Liver (tissue), 9 donors: ENCODE results near the gene CDK19. TPM values are rescaled to one million over a fixed set of nuclear protein-coding genes. Genes with fewer than 3 reads are reported as not detected.

Experiments
- DNase-seq: peaks from one replicate; pipeline ENCODE4 v3.0.0-alpha.2; 2017; ENCODE audit warnings: low spot score
- H3K27ac ChIP-seq, 2 donors: one replicate each; pipeline ENCODE4 v1.7.0; 2013; ENCODE audit warnings: inconsistent platforms in 2 of 2, low read length in 2 of 2, control low read depth in 1 of 2, low read depth in 1 of 2, mild to moderate bottlenecking in 1 of 2
- H3K27me3 ChIP-seq, 4 donors: one replicate each; pipeline versions ENCODE4 v1.6.1 to v1.7.0; 2013; ENCODE audit warnings: low read length in 3 of 4, inconsistent platforms in 1 of 4, mild to moderate bottlenecking in 1 of 4, moderate library complexity in 1 of 4; ENCODE audit not compliant: control insufficient read depth in 4 of 4, insufficient read depth in 4 of 4
- H3K36me3 ChIP-seq, 4 donors: one replicate each; pipeline versions ENCODE4 v1.6.1 to v1.7.0; 2013; ENCODE audit warnings: low read length in 3 of 4, mild to moderate bottlenecking in 3 of 4, low read depth in 1 of 4, moderate library complexity in 1 of 4; ENCODE audit not compliant: control insufficient read depth in 4 of 4, insufficient read depth in 3 of 4
- H3K4me1 ChIP-seq, 4 donors: one replicate each; pipeline versions ENCODE4 v1.6.1 to v1.7.0; 2013; ENCODE audit warnings: low read length in 3 of 4, mild to moderate bottlenecking in 3 of 4, moderate library complexity in 1 of 4; ENCODE audit not compliant: control insufficient read depth in 4 of 4, insufficient read depth in 4 of 4
- H3K4me3 ChIP-seq, 3 donors: one replicate each; pipeline versions ENCODE4 v1.6.1 to v1.7.0; 2013; ENCODE audit warnings: low read length in 3 of 3, control low read depth in 1 of 3, low read depth in 1 of 3, mild to moderate bottlenecking in 1 of 3
- H3K9ac ChIP-seq, 2 donors: one replicate each; pipeline ENCODE4 v1.7.0; 2013; ENCODE audit warnings: low read length in 2 of 2, mild to moderate bottlenecking in 2 of 2, moderate library complexity in 2 of 2, control low read depth in 1 of 2, low read depth in 1 of 2
- H3K9me3 ChIP-seq, 4 donors: one replicate each; pipeline versions ENCODE4 v1.6.1 to v1.7.0; 2013; ENCODE audit warnings: low read length in 3 of 4; ENCODE audit not compliant: control insufficient read depth in 4 of 4
- ATF3 ChIP-seq: IDR thresholded peaks from 2 replicates; pipeline ENCODE4 v1.6.1; 2016; ENCODE audit warnings: antibody characterized with exemption
- CTCF ChIP-seq: fragments of 150-350 bp; IDR thresholded peaks from 2 replicates; pipeline ENCODE4 v1.5.1; 2017; ENCODE audit warnings: improper control_type of control experiment, low read depth, low read length; ENCODE audit not compliant: missing input control
- EGR1 ChIP-seq, 2 donors: IDR thresholded peaks; 2 replicates each; pipeline ENCODE4 v1.6.1; 2016 to 2018; ENCODE audit warnings: antibody characterized with exemption in 2 of 2, low read depth in 2 of 2
- FOXA1 ChIP-seq: IDR thresholded peaks from 2 replicates; pipeline ENCODE4 v1.6.1; 2016; ENCODE audit warnings: antibody characterized with exemption
- FOXA2 ChIP-seq: IDR thresholded peaks from 2 replicates; pipeline ENCODE4 v1.6.1; 2016; ENCODE audit warnings: antibody characterized with exemption
- GABPA ChIP-seq, 2 donors: IDR thresholded peaks in 1 of 2; conservative IDR thresholded peaks in 1 of 2; 2 replicates each; pipeline ENCODE4 v1.6.1; 2016; ENCODE audit warnings: antibody characterized with exemption in 2 of 2, mild to moderate bottlenecking in 1 of 2, moderate library complexity in 1 of 2
- HNF4A ChIP-seq, 2 donors: conservative IDR thresholded peaks; 2 replicates each; pipeline ENCODE4 v1.6.1; 2016; ENCODE audit warnings: antibody characterized with exemption in 2 of 2, mild to moderate bottlenecking in 2 of 2
- JUND ChIP-seq, 2 donors: IDR thresholded peaks; 2 replicates each; pipeline ENCODE4 v1.6.1; 2016; ENCODE audit warnings: antibody characterized with exemption in 2 of 2
- MAX ChIP-seq: IDR thresholded peaks from 2 replicates; pipeline ENCODE4 v1.6.1; 2016; ENCODE audit warnings: antibody characterized with exemption
- NR2F2 ChIP-seq: IDR thresholded peaks from 2 replicates; pipeline ENCODE4 v1.6.1; 2016; ENCODE audit warnings: antibody characterized with exemption
- RAD21 ChIP-seq, 2 donors: IDR thresholded peaks; 2 replicates each; pipeline ENCODE4 v1.6.1; 2016; ENCODE audit warnings: antibody characterized with exemption in 2 of 2, mild to moderate bottlenecking in 2 of 2
- REST ChIP-seq: IDR thresholded peaks from 2 replicates; pipeline ENCODE4 v1.6.1; 2016; ENCODE audit warnings: antibody characterized with exemption, mild to moderate bottlenecking
- RXRA ChIP-seq, 2 donors: IDR thresholded peaks; 2 replicates each; pipeline ENCODE4 v1.6.1; 2017 to 2018; ENCODE audit warnings: antibody characterized with exemption in 2 of 2, mild to moderate bottlenecking in 1 of 2
- SP1 ChIP-seq: IDR thresholded peaks from 2 replicates; pipeline ENCODE4 v1.6.1; 2018; ENCODE audit warnings: antibody characterized with exemption, mild to moderate bottlenecking
- TAF1 ChIP-seq: conservative IDR thresholded peaks from 2 replicates; pipeline ENCODE4 v1.6.1; 2016; ENCODE audit warnings: antibody characterized with exemption, mild to moderate bottlenecking
- YY1 ChIP-seq: IDR thresholded peaks from 2 replicates; pipeline ENCODE4 v1.6.1; 2016; ENCODE audit warnings: antibody characterized with exemption, mild to moderate bottlenecking
- ZBTB33 ChIP-seq: IDR thresholded peaks from 2 replicates; pipeline ENCODE4 v1.6.1; 2016; ENCODE audit warnings: antibody characterized with exemption
- WGBS: extraction: QIAGEN DNeasy Blood & Tissue Kit; methylation state at CpG from one replicate; pipeline ENCODE4 v1.1.7; 2013; 5-methylcytosine and 5-hydroxymethylcytosine counted together
- polyA plus RNA-seq, 2 donors: library from polyadenylated mRNA; stranded (reverse) in 1 of 2; unstranded in 1 of 2; fragments of 200-250 nt in 1 of 2; fragments of >200 nt in 1 of 2; fragmentation: Nextera tagmentation in 1 of 2; extraction: Ambion mirVana in 1 of 2; gene quantifications; one replicate each; pipeline versions ENCODE4 v1.2.1 to v1.2.3, GENCODE V29; 2013 to 2015
- total RNA-seq, 2 donors: library from RNA; depleted of rRNA; stranded (reverse); fragments of >200 nt; gene quantifications; one replicate each; pipeline ENCODE4 v1.2.3, GENCODE V29; 2014
- donor health status: healthy.
- donor health status: healthy.
- donor health status: healthy.
- donor health status: healthy.
- donor health status: healthy.

The CDK19 gene
- total and polyA plus RNA-seq, 4 donors, result 1.8 to 7.6 (median 3.9) TPM

- Histone ChIP-seq H3K9me3 (no peaks in the 10 kb centered on the region), H3K4me1 (peaks cover 4 to 23% (median 19%) of the 10 kb centered on the region in 4 donors), H3K4me3 (no peak overlapping the region), H3K27me3 (no peaks in the 10 kb centered on the region), H3K27ac (no peak overlapping the region), H3K9ac (no peak overlapping the region), H3K36me3 (no peaks in the 10 kb centered on the region)
- DNase-seq, result no peak
- TF ChIP-seq RXRA (IDR thresholded peaks at IDR 0.05), result no peak
- TF ChIP-seq ZBTB33, result no peak
- TF ChIP-seq GABPA (IDR thresholded peaks at IDR 0.05 in 1 of 2, conservative IDR thresholded peaks at IDR 0.05 in 1 of 2), result no peak
- no peak for TF ChIP-seq FOXA2
- TF ChIP-seq ATF3, result no peak
- TF ChIP-seq NR2F2, result no peak
- TF ChIP-seq TAF1, result no peak
- TF ChIP-seq MAX, result no peak
- no peak for TF ChIP-seq YY1
- TF ChIP-seq RAD21 (IDR thresholded peaks at IDR 0.05), result no peak
- no peak for TF ChIP-seq CTCF
- no peak for TF ChIP-seq REST
- TF ChIP-seq EGR1 (IDR thresholded peaks at IDR 0.05; ENCODE audit: low read depth in 2 of 2), result no peak
- no peak for TF ChIP-seq HNF4A (conservative IDR thresholded peaks at IDR 0.05)
- TF ChIP-seq SP1, result no peak
- no peak for TF ChIP-seq FOXA1
Measured at GRCh38 chr6:110561696-110562095, 253.6 kb downstream of the CDK19 start.

GRCh38 chr6:110561008-110561396 lies 254.3 kb downstream of the CDK19 start:
- Histone ChIP-seq H3K27ac (no peak overlapping the region), H3K4me1 (peaks cover 4 to 16% (median 14%) of the 10 kb centered on the region in 4 donors), H3K9ac (no peak overlapping the region), H3K4me3 (no peak overlapping the region), H3K9me3 (no peaks in the 10 kb centered on the region), H3K36me3 (no peaks in the 10 kb centered on the region), H3K27me3 (no peaks in the 10 kb centered on the region)
- no peak for DNase-seq
- TF ChIP-seq ZBTB33 (no peak), HNF4A (conservative IDR thresholded peaks at IDR 0.05) (no peak), EGR1 (IDR thresholded peaks at IDR 0.05; ENCODE audit: low read depth in 2 of 2) (no peak), YY1 (no peak), RXRA (IDR thresholded peaks at IDR 0.05) (no peak), JUND (IDR thresholded peaks at IDR 0.05) (no peak), RAD21 (IDR thresholded peaks at IDR 0.05) (no peak), SP1 (no peak), REST (no peak), GABPA (IDR thresholded peaks at IDR 0.05 in 1 of 2, conservative IDR thresholded peaks at IDR 0.05 in 1 of 2) (no peak), ATF3 (no peak), MAX (no peak), TAF1 (no peak)
- 81% methylated on average over 5 of the region's 5 CpGs for WGBS
